Retinal pigment epithelial cell (primary cell): Measurements from ENCODE around the gene TIMP4.
A peak's percentile ranks its signal among the peaks of the same experiment; 100 is the strongest.

Source experiments
- DNase-seq: peaks from one replicate; pipeline ENCODE4 v3.0.0-alpha.2; 2010; ENCODE audit warnings: low read depth
- H3K4me3 ChIP-seq: 2 replicates; pipeline ENCODE4 v1.5.1; 2011; ENCODE audit warnings: mild to moderate bottlenecking, low read length, control low read depth, moderate library complexity
- CTCF ChIP-seq: conservative IDR thresholded peaks from 2 replicates; pipeline ENCODE4 v1.5.1; 2011; ENCODE audit warnings: low read depth, low read length, control low read depth, inconsistent platforms

TIMP4 gene

GRCh38 chr3:12138044-12138443 is 20.7 kb downstream of the TIMP4 start:
- no peak for DNase-seq
- H3K4me3 ChIP-seq: no peak overlapping the region
- TF ChIP-seq CTCF: peak; percentile 52

GRCh38 chr3:12136371-12136770 is 22.3 kb downstream of the TIMP4 start:
- no peak overlapping the region for H3K4me3 ChIP-seq
- no peak for DNase-seq
- TF ChIP-seq CTCF: no peak

GRCh38 chr3:12135029-12135657 is 23.6 kb downstream of the TIMP4 start:
- no peak for DNase-seq
- TF ChIP-seq CTCF: peak; percentile 93
- no peak overlapping the region for H3K4me3 ChIP-seq

GRCh38 chr3:12132881-12133280 is 25.8 kb downstream of the TIMP4 start:
- DNase-seq: no peak
- no peak for TF ChIP-seq CTCF

GRCh38 chr3:12131351-12132090 is 27.2 kb downstream of the TIMP4 start:
- DNase-seq: no peak
- TF ChIP-seq CTCF: no peak
- H3K4me3 ChIP-seq: no peak overlapping the region

More at GRCh38 chr3:12132881-12133280, 25.8 kb downstream of the TIMP4 start:
- H3K4me3 ChIP-seq: no peak overlapping the region

GRCh38 chr3:12127391-12127790 is 31.3 kb downstream of the TIMP4 start:
- H3K4me3 ChIP-seq: no peak overlapping the region
- no peak for DNase-seq
- no peak for TF ChIP-seq CTCF

- no peak overlapping the region for H3K4me3 ChIP-seq
- DNase-seq: no peak
- TF ChIP-seq CTCF: no peak
Measured at GRCh38 chr3:12125772-12126171, 32.9 kb downstream of the TIMP4 start.
